Astrocyte (in vitro differentiated cells and primary cell): ENCODE measurements around the gene TEX10. TPM values are rescaled to one million over a fixed set of nuclear protein-coding genes. Genes with fewer than 3 reads are reported as not detected.

ENCODE experiments used
- DNase-seq: peaks from one replicate; pipeline ENCODE4 v3.0.0-alpha.2; 2010; ENCODE audit warnings: low read depth
- FAIRE-seq: peaks from 2 replicates; lab custom pipeline; 2011; peaks lifted over from hg19 to GRCh38; lab: Jason Lieb, UNC
- H2AFZ ChIP-seq: 2 replicates; pipeline ENCODE4 v1.6.0; 2012; ENCODE audit warnings: low read depth, low read length, inconsistent platforms
- H3K27ac ChIP-seq: 2 replicates; pipeline ENCODE4 v1.5.1; 2011; ENCODE audit warnings: low read depth, low read length, inconsistent platforms
- H3K27me3 ChIP-seq: 2 replicates; pipeline ENCODE4 v1.6.0; 2011; ENCODE audit warnings: low read length, inconsistent platforms; ENCODE audit not compliant: insufficient read depth
- H3K36me3 ChIP-seq: 2 replicates; pipeline ENCODE4 v1.5.1; 2011; ENCODE audit warnings: low read length, inconsistent platforms; ENCODE audit not compliant: insufficient read depth
- H3K4me1 ChIP-seq: 2 replicates; pipeline ENCODE4 v1.5.1; 2011; ENCODE audit warnings: low read length, inconsistent platforms; ENCODE audit not compliant: insufficient read depth
- H3K4me2 ChIP-seq: 2 replicates; pipeline ENCODE4 v1.6.0; 2012; ENCODE audit warnings: low read length, inconsistent platforms
- H3K4me3 ChIP-seq: 2 replicates; pipeline ENCODE4 v1.5.1; 2011; ENCODE audit warnings: low read depth, mild to moderate bottlenecking, low read length, inconsistent platforms; ENCODE audit not compliant: insufficient read depth
- H3K79me2 ChIP-seq: 2 replicates; pipeline ENCODE4 v1.6.0; 2012; ENCODE audit warnings: mild to moderate bottlenecking, low read length, inconsistent platforms; ENCODE audit not compliant: insufficient read depth
- H3K9ac ChIP-seq: 2 replicates; pipeline ENCODE4 v1.6.0; 2012; ENCODE audit warnings: mild to moderate bottlenecking, low read length, inconsistent platforms
- H3K9me3 ChIP-seq: 2 replicates; pipeline ENCODE4 v1.5.1; 2012; ENCODE audit warnings: low read depth, mild to moderate bottlenecking, low read length, inconsistent platforms; ENCODE audit not compliant: insufficient read depth
- H4K20me1 ChIP-seq: 2 replicates; pipeline ENCODE4 v1.6.0; 2012; ENCODE audit warnings: low read length, inconsistent platforms; ENCODE audit not compliant: insufficient read depth
- H3K27ac Mint-ChIP-seq: one replicate; pipeline ENCODE4 v1.8.0; 2021; ENCODE audit warnings: mild to moderate bottlenecking, mixed read lengths; ENCODE audit not compliant: unreplicated experiment
- H3K27me3 Mint-ChIP-seq: one replicate; pipeline ENCODE4 v1.8.0; 2021; ENCODE audit warnings: low read depth, mixed read lengths; ENCODE audit not compliant: unreplicated experiment
- H3K36me3 Mint-ChIP-seq: one replicate; pipeline ENCODE4 v1.8.0; 2021; ENCODE audit warnings: low read depth, mixed read lengths; ENCODE audit not compliant: unreplicated experiment
- H3K4me1 Mint-ChIP-seq: one replicate; pipeline ENCODE4 v1.8.0; 2021; ENCODE audit warnings: low read depth, mixed read lengths; ENCODE audit not compliant: unreplicated experiment
- H3K4me3 Mint-ChIP-seq: one replicate; pipeline ENCODE4 v1.8.0; 2021; ENCODE audit warnings: mild to moderate bottlenecking, moderate library complexity, mixed read lengths; ENCODE audit not compliant: unreplicated experiment
- H3K9me3 Mint-ChIP-seq: one replicate; pipeline ENCODE4 v1.8.0; 2021; ENCODE audit warnings: mild to moderate bottlenecking, mixed read lengths; ENCODE audit not compliant: unreplicated experiment
- CTCF ChIP-seq: IDR thresholded peaks from 2 replicates; pipeline ENCODE4 v1.5.1; 2011; ENCODE audit warnings: low read depth, mild to moderate bottlenecking, inconsistent platforms, low read length, moderate library complexity; ENCODE audit not compliant: insufficient read depth
- EZH2 ChIP-seq: IDR thresholded peaks from 2 replicates; pipeline ENCODE4 v1.6.1; 2012; ENCODE audit warnings: mild to moderate bottlenecking, low read length, inconsistent platforms; ENCODE audit not compliant: insufficient read depth
- total RNA-seq: library from RNA; stranded (reverse); gene quantifications from 2 replicates; pipeline ENCODE4 v1.2.1, GENCODE V29; 2021

The TEX10 gene
- total RNA-seq, 1 donor from 2014 or later = 35.1 TPM

GRCh38 chr9:100294806-100295205, 57.9 kb downstream of the TEX10 start:
- no peak overlapping the region for H3K27ac Mint-ChIP-seq
- FAIRE-seq = no peak
- Histone ChIP-seq H3K4me3 (no peak overlapping the region), H3K9me3 (no peaks in the 10 kb centered on the region), H3K27me3 (no peaks in the 10 kb centered on the region), H3K27ac (no peak overlapping the region), H3K36me3 (peaks cover 23% of the 10 kb centered on the region), H3K4me2 (no peak overlapping the region), H3K4me1 (no peaks in the 10 kb centered on the region), H3K9ac (no peak overlapping the region), H2AFZ (no peak overlapping the region), H3K79me2 (peaks cover 3% of the 10 kb centered on the region), H4K20me1 (peaks cover 26% of the 10 kb centered on the region)
- no peak overlapping the region for H3K4me3 Mint-ChIP-seq
- TF ChIP-seq CTCF (no peak), EZH2 (no peak)
- no peaks in the 10 kb centered on the region for H3K27me3 Mint-ChIP-seq
- H3K4me1 Mint-ChIP-seq = peaks cover 3% of the 10 kb centered on the region
- DNase-seq = no peak
- H3K36me3 Mint-ChIP-seq = peaks cover 31% of the 10 kb centered on the region
- no peaks in the 10 kb centered on the region for H3K9me3 Mint-ChIP-seq

- peaks cover 26% of the 10 kb centered on the region for H4K20me1 ChIP-seq
- H3K4me3 ChIP-seq = no peak overlapping the region
- Mint-ChIP-seq H3K9me3 (no peaks in the 10 kb centered on the region), H3K36me3 (peaks cover 31% of the 10 kb centered on the region), H3K4me3 (no peak overlapping the region), H3K27me3 (no peaks in the 10 kb centered on the region), H3K4me1 (peaks cover 2% of the 10 kb centered on the region), H3K27ac (no peak overlapping the region)
- H3K9ac ChIP-seq = no peak overlapping the region
- FAIRE-seq (no peak), DNase-seq (peak; percentile 58)
- H3K9me3 ChIP-seq = no peaks in the 10 kb centered on the region
- no peak overlapping the region for H3K4me2 ChIP-seq
- TF ChIP-seq EZH2 (no peak), CTCF (no peak)
- no peaks in the 10 kb centered on the region for H3K4me1 ChIP-seq
- no peak overlapping the region for H3K27ac ChIP-seq
- H3K79me2 ChIP-seq = peaks cover 3% of the 10 kb centered on the region
- H3K36me3 ChIP-seq = peaks cover 23% of the 10 kb centered on the region
- H3K27me3 ChIP-seq = no peaks in the 10 kb centered on the region
- H2AFZ ChIP-seq = no peak overlapping the region
Observed at GRCh38 chr9:100294341-100294740, 58.4 kb downstream of the TEX10 start.

- Histone ChIP-seq H3K36me3 (peaks cover 15% of the 10 kb centered on the region), H3K4me2 (no peak overlapping the region), H3K4me3 (no peak overlapping the region), H3K9ac (no peak overlapping the region), H3K79me2 (no peaks in the 10 kb centered on the region), H3K4me1 (no peaks in the 10 kb centered on the region), H3K27me3 (no peaks in the 10 kb centered on the region), H3K27ac (no peak overlapping the region), H3K9me3 (no peaks in the 10 kb centered on the region), H4K20me1 (peaks cover 26% of the 10 kb centered on the region), H2AFZ (no peak overlapping the region)
- Mint-ChIP-seq H3K27ac (no peak overlapping the region), H3K4me1 (peaks cover 3% of the 10 kb centered on the region), H3K36me3 (peaks cover 36% of the 10 kb centered on the region), H3K4me3 (no peak overlapping the region), H3K27me3 (no peaks in the 10 kb centered on the region), H3K9me3 (no peaks in the 10 kb centered on the region)
- FAIRE-seq (no peak), DNase-seq (no peak)
- no peak for TF ChIP-seq CTCF
- TF ChIP-seq EZH2 = no peak
Observed at GRCh38 chr9:100292414-100292813, 60.3 kb downstream of the TEX10 start.
